HepG2 (cell line): ENCODE data around the gene KDM3B. TPM values are rescaled to one million over a fixed set of nuclear protein-coding genes. Genes with fewer than 3 reads are reported as not detected.

ENCODE experiments used
- ATAC-seq: fragments of 200-7000 bp; cut with Tn5 transposase; 3 replicates; pipeline ENCODE4 v1.9.1; 2020; ENCODE audit warnings: mild to moderate bottlenecking, moderate library complexity
- BruUV-seq: library from RNA; stranded (reverse); fragments of 400-500 nt; replicated peaks from 2 replicates; lab custom pipeline; 2021; lab: Mats Ljungman, UMichigan
- CTCF ChIA-PET: fragments of 300-600 bp; formaldehyde crosslinking; extraction: SDS; loops from one replicate; lab custom pipeline; 2021; ENCODE audit warnings: low total read pairs, inconsistent platforms, low intra/inter-chr PET ratio; lab: Yijun Ruan, JAX
- POLR2A ChIA-PET: fragments of 350-600 bp; sonication (Branson Sonifier 250); formaldehyde crosslinking; loops from one replicate; lab custom pipeline; 2020; ENCODE audit warnings: antibody characterized with exemption, inconsistent platforms; lab: Yijun Ruan, JAX
- DNase-seq: peaks from one replicate; pipeline ENCODE4 v3.0.0-alpha.2; 2015; ENCODE audit warnings: low spot score
- FAIRE-seq: peaks from 3 replicates; lab custom pipeline; 2011; peaks lifted over from hg19 to GRCh38; lab: Jason Lieb, UNC
- H2AFZ ChIP-seq: one replicate; pipeline ENCODE4 v1.6.1; 2011; ENCODE audit warnings: low read length, inconsistent platforms
- H3K27ac ChIP-seq: fragments of 300-600 bp; 3 replicates; pipeline ENCODE4 v1.8.0; 2011; ENCODE audit warnings: mixed run types, mild to moderate bottlenecking, mixed read lengths, low read length, inconsistent platforms; ENCODE audit not compliant: insufficient read depth; ENCODE audit errors: extremely low read length
- H3K27me3 ChIP-seq, 2 experiments: fragments of 200-600 bp in 1 of 2; 2 replicates in 1 of 2; 3 replicates in 1 of 2; pipeline versions ENCODE4 v1.6.0 to v1.8.0; 2011; ENCODE audit warnings: low read length in 2 of 2, mild to moderate bottlenecking in 2 of 2, moderate library complexity in 2 of 2, inconsistent platforms in 1 of 2; ENCODE audit not compliant: insufficient read depth in 2 of 2, control insufficient read depth in 1 of 2
- H3K36me3 ChIP-seq, 2 experiments: fragments of 200-600 bp in 1 of 2; replicated peaks in 1 of 2; 2 replicates in 1 of 2; 3 replicates in 1 of 2; pipeline versions ENCODE4 v1.5.1 to v1.8.0; 2011; ENCODE audit warnings: low read length in 2 of 2, inconsistent platforms in 1 of 2; ENCODE audit not compliant: insufficient read depth in 2 of 2, control insufficient read depth in 1 of 2
- H3K4me1 ChIP-seq: 2 replicates; pipeline ENCODE4 v1.5.1; 2012; ENCODE audit warnings: low read length, inconsistent platforms; ENCODE audit not compliant: insufficient read depth
- H3K4me2 ChIP-seq: 2 replicates; pipeline ENCODE4 v1.6.0; 2011; ENCODE audit warnings: low read depth, low read length, inconsistent platforms
- H3K4me3 ChIP-seq, 3 experiments: fragments of 200-600 bp in 1 of 3; sonication (generic), shearing (Covaris generic) in 1 of 3; replicated peaks in 1 of 3; 2 replicates each; pipeline ENCODE4 v1.5.1; 2011 to 2016; ENCODE audit warnings: low read length in 3 of 3, inconsistent platforms in 2 of 3, low read depth in 2 of 3, mild to moderate bottlenecking in 2 of 3, control low read depth in 1 of 3, mixed read lengths in 1 of 3; ENCODE audit not compliant: insufficient read depth in 1 of 3
- H3K79me2 ChIP-seq: one replicate; pipeline ENCODE4 v1.6.1; 2011; ENCODE audit warnings: low read length, inconsistent platforms; ENCODE audit not compliant: insufficient read depth
- H3K9ac ChIP-seq: 2 replicates; pipeline ENCODE4 v1.6.0; 2011; ENCODE audit warnings: mild to moderate bottlenecking, low read depth, low read length, inconsistent platforms; ENCODE audit not compliant: insufficient read depth
- H3K9me3 ChIP-seq: 2 replicates; pipeline ENCODE4 v1.5.1; 2012; ENCODE audit warnings: mild to moderate bottlenecking, low read length
- H4K20me1 ChIP-seq: 2 replicates; pipeline ENCODE4 v1.6.0; 2011; ENCODE audit warnings: inconsistent platforms, mild to moderate bottlenecking, low read length, moderate library complexity; ENCODE audit not compliant: insufficient read depth
- AGO2 ChIP-seq: fragments of 200-400 bp; formaldehyde crosslinking; optimal IDR thresholded peaks from 2 replicates; pipeline ENCODE3; 2017; ENCODE audit warnings: mild to moderate bottlenecking, low read depth, low read length, moderate library complexity
- CENPBD1 ChIP-seq: sonication (generic); formaldehyde crosslinking; IDR thresholded peaks from 2 replicates; pipeline ENCODE4 v1.8.0; 2022; ENCODE audit warnings: missing genetic modification reagents, low read depth, mild to moderate bottlenecking, borderline replicate concordance
- JDP2 ChIP-seq: sonication (generic); formaldehyde crosslinking; IDR thresholded peaks from 2 replicates; pipeline ENCODE4 v1.8.1; 2022; ENCODE audit warnings: missing genetic modification reagents, borderline replicate concordance
- MTA1 ChIP-seq: sonication (generic); formaldehyde crosslinking; IDR thresholded peaks from 2 replicates; pipeline ENCODE4 v1.4.0; 2020; ENCODE audit warnings: missing genetic modification reagents, mild to moderate bottlenecking, borderline replicate concordance
- RBM39 ChIP-seq: fragments of 200-400 bp; formaldehyde crosslinking; IDR thresholded peaks from one replicate; pipeline ENCODE4 v1.6.1; 2018; ENCODE audit warnings: antibody characterized with exemption, mild to moderate bottlenecking, low read depth, low read length; ENCODE audit not compliant: poor library complexity, severe bottlenecking
- SETDB1 ChIP-seq: sonication (generic); formaldehyde crosslinking; IDR thresholded peaks from 2 replicates; pipeline ENCODE4 v1.5.1; 2020; ENCODE audit warnings: missing genetic modification reagents, mild to moderate bottlenecking, borderline replicate concordance
- SSRP1 ChIP-seq: IDR thresholded peaks from 2 replicates; pipeline ENCODE4 v1.6.1; 2016; ENCODE audit warnings: control low read depth
- U2AF2 ChIP-seq: fragments of 200-400 bp; formaldehyde crosslinking; IDR thresholded peaks from 2 replicates; pipeline ENCODE4 v1.6.1; 2017; ENCODE audit warnings: low read depth, mild to moderate bottlenecking, low read length
- XRCC5 ChIP-seq: fragments of 200-400 bp; formaldehyde crosslinking; optimal IDR thresholded peaks from 2 replicates; pipeline ENCODE3; 2017; ENCODE audit warnings: mild to moderate bottlenecking, low read length
- ZBTB38 ChIP-seq: sonication (generic); formaldehyde crosslinking; IDR thresholded peaks from 2 replicates; pipeline ENCODE4 v1.5.1; 2020; ENCODE audit warnings: mild to moderate bottlenecking, missing genetic modification reagents
- ZBTB7A ChIP-seq: sonication (generic); formaldehyde crosslinking; IDR thresholded peaks from 2 replicates; pipeline ENCODE4 v1.8.0; 2022; ENCODE audit warnings: mild to moderate bottlenecking, missing genetic modification reagents
- ZFP82 ChIP-seq: sonication (generic); formaldehyde crosslinking; IDR thresholded peaks from 2 replicates; pipeline ENCODE4 v1.5.1; 2020; ENCODE audit warnings: mild to moderate bottlenecking, missing genetic modification reagents, borderline replicate concordance
- ZNF331 ChIP-seq: sonication (generic); formaldehyde crosslinking; IDR thresholded peaks from 2 replicates; pipeline ENCODE4 v1.4.0; 2020; ENCODE audit warnings: missing genetic modification reagents
- ZNF34 ChIP-seq: sonication (generic); formaldehyde crosslinking; IDR thresholded peaks from 2 replicates; pipeline ENCODE4 v1.4.0; 2020; ENCODE audit warnings: mild to moderate bottlenecking, missing genetic modification reagents, borderline replicate concordance
- ZNF563 ChIP-seq: sonication (generic); formaldehyde crosslinking; IDR thresholded peaks from 2 replicates; pipeline ENCODE4 v1.8.0; 2022; ENCODE audit warnings: mild to moderate bottlenecking, moderate library complexity, missing genetic modification reagents
- ZNF740 ChIP-seq: sonication (generic); formaldehyde crosslinking; IDR thresholded peaks from 2 replicates; pipeline ENCODE4 v1.4.0; 2020; ENCODE audit warnings: missing genetic modification reagents
- ZNF772 ChIP-seq: sonication (generic); formaldehyde crosslinking; IDR thresholded peaks from 2 replicates; pipeline ENCODE4 v1.5.0; 2020; ENCODE audit warnings: mild to moderate bottlenecking, missing genetic modification reagents
- WGBS: methylation state at CpG from one replicate; pipeline ENCODE4 v1.1.6; 2017; ENCODE audit warnings: low lambda C conversion rate; 5-methylcytosine and 5-hydroxymethylcytosine counted together
- in situ Hi-C: cut with HindIII; loops from 2 replicates; pipeline ENCODE4 v1.10.0; 2017; ENCODE audit warnings: low pct_unique_long_range_greater_than_20kb; ENCODE audit not compliant: extremely low pct_ligation_motif_present
- intact Hi-C: fragments of 100-400 bp; cut with micrococcal nuclease; formaldehyde crosslinking; loops from one replicate; pipeline ENCODE4 v1.10.0; 2022; ENCODE audit not compliant: unreplicated experiment
- polyA plus RNA-seq, 8 experiments: library from polyadenylated mRNA; depleted of rRNA in 3 of 8; stranded (reverse) in 7 of 8; unstranded in 1 of 8; fragments of >200 nt; fragmentation: Illumina TruSeq in 4 of 8; extraction: Trizol in 4 of 8; gene quantifications; 2 replicates each; pipeline versions ENCODE4 v1.2.1 to v1.2.3, GENCODE V29; 2011 to 2016; ENCODE audit warnings: low read depth in 4 of 8, missing spikeins in 1 of 8, mixed read lengths in 1 of 8; ENCODE audit not compliant: insufficient read depth in 1 of 8
- total RNA-seq, 5 experiments: library from RNA; depleted of rRNA; stranded (reverse); fragments of >200 nt; fragmentation: Illumina TruSeq; extraction: Trizol; gene quantifications; 2 replicates each; pipeline ENCODE4 v1.2.3, GENCODE V29; 2016; ENCODE audit warnings: low read depth in 1 of 5
- TF ChIP-seq, protein P1 (sequence below): sonication (generic); formaldehyde crosslinking; IDR thresholded peaks from 2 replicates; pipeline ENCODE4 v1.9.0; 2022; ENCODE audit warnings: missing genetic modification reagents, mild to moderate bottlenecking, borderline replicate concordance
- TF ChIP-seq, protein P2 (sequence below): sonication (generic); formaldehyde crosslinking; IDR thresholded peaks from 2 replicates; pipeline ENCODE4 v1.5.1; 2020; ENCODE audit warnings: mild to moderate bottlenecking, moderate library complexity, missing genetic modification reagents

KDM3B gene
- total and polyA plus RNA-seq, 2 of the 13 experiments (the other 11 are each of a cell fraction or from before 2014, with no cell fraction given), result 19.7 to 34.3 TPM

- 8% methylated on average over 1 of the region's 22 CpGs for WGBS
- ATAC-seq, result peak; percentile 31
- no peak for FAIRE-seq
- Histone ChIP-seq H3K4me3 (peak overlapping the region; percentile 73 to 80 (median 78)), H3K9ac (peak overlapping the region; percentile 99), H3K36me3 (peaks cover 0 to 9% of the 10 kb centered on the region in 2 experiments; a peak in 3 of 5 replicates), H2AFZ (no peak overlapping the region), H3K9me3 (no peaks in the 10 kb centered on the region), H3K27me3 (no peaks in the 10 kb centered on the region; a peak in 1 of 5 replicates), H3K27ac (peak overlapping the region; percentile 99), H3K4me1 (peaks cover 46% of the 10 kb centered on the region), H3K4me2 (peak overlapping the region; percentile 97), H3K79me2 (peaks cover 34% of the 10 kb centered on the region), H4K20me1 (peaks cover 4% of the 10 kb centered on the region; the same call in 1 of the 2 replicates)
- ChIA-PET POLR2A (interaction anchor here (0.6 to 6.4 kb wide), 12 partner anchors 9 to 587 kb away, joined by 3 to 111 read pairs (median 4); partner anchors contain the start of genes BRD8, CDC23, ETF1 and HSPA9), CTCF (interaction anchor here (2.6 kb wide), 1 partner anchor 14 kb away, joined by 14 read pairs; the partner anchor contains the start of gene KDM3B)
- BruUV-seq, result no TSS peak
- DNase-seq, result no peak
- intact Hi-C loops (loop anchor here (2.0 to 10.0 kb wide), 2 partner anchors 14 to 206 kb away; partner anchors contain the start of genes ETF1 and KDM3B), in situ Hi-C loops (no loop called here)
- TF ChIP-seq MTA1 (CRISPR knock-in tag), result 0 out of 2 replicates have a peak, but pooled peaks have one; percentile 12
- 0 out of 2 replicates have a peak, but pooled peaks have one; percentile 27 for TF ChIP-seq ZNF563 (CRISPR knock-in tag)
- 0 out of 2 replicates have a peak, but pooled peaks have one; percentile 1 for TF ChIP-seq SSRP1 (CRISPR knock-in tag)
- TF ChIP-seq ZNF34 (CRISPR knock-in tag), result peak; percentile 22; the same call in 1 of the 2 replicates
- TF ChIP-seq ZBTB38 (CRISPR knock-in tag), result 0 out of 2 replicates have a peak, but pooled peaks have one; percentile 5
- TF ChIP-seq, protein P1, sequence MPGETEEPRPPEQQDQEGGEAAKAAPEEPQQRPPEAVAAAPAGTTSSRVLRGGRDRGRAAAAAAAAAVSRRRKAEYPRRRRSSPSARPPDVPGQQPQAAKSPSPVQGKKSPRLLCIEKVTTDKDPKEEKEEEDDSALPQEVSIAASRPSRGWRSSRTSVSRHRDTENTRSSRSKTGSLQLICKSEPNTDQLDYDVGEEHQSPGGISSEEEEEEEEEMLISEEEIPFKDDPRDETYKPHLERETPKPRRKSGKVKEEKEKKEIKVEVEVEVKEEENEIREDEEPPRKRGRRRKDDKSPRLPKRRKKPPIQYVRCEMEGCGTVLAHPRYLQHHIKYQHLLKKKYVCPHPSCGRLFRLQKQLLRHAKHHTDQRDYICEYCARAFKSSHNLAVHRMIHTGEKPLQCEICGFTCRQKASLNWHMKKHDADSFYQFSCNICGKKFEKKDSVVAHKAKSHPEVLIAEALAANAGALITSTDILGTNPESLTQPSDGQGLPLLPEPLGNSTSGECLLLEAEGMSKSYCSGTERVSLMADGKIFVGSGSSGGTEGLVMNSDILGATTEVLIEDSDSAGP (CRISPR knock-in tag), result peak; percentile 2; the same call in 1 of the 2 replicates
- TF ChIP-seq ZBTB7A (CRISPR knock-in tag), result no peak
- 0 out of 2 replicates have a peak, but pooled peaks have one; percentile 13 for TF ChIP-seq ZFP82 (CRISPR knock-in tag)
- TF ChIP-seq SETDB1, result 0 out of 2 replicates have a peak, but pooled peaks have one; percentile 34
- no peak for TF ChIP-seq U2AF2
- TF ChIP-seq ZNF772, result 0 out of 2 replicates have a peak, but pooled peaks have one; percentile 0
- no peak for TF ChIP-seq ZNF740 (CRISPR knock-in tag)
- TF ChIP-seq RBM39, result peak; percentile 9
- TF ChIP-seq CENPBD1, result 0 out of 2 replicates have a peak, but pooled peaks have one; percentile 51
- TF ChIP-seq, protein P2, sequence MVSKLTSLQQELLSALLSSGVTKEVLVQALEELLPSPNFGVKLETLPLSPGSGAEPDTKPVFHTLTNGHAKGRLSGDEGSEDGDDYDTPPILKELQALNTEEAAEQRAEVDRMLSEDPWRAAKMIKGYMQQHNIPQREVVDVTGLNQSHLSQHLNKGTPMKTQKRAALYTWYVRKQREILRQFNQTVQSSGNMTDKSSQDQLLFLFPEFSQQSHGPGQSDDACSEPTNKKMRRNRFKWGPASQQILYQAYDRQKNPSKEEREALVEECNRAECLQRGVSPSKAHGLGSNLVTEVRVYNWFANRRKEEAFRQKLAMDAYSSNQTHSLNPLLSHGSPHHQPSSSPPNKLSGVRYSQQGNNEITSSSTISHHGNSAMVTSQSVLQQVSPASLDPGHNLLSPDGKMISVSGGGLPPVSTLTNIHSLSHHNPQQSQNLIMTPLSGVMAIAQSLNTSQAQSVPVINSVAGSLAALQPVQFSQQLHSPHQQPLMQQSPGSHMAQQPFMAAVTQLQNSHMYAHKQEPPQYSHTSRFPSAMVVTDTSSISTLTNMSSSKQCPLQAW, result 0 out of 2 replicates have a peak, but pooled peaks have one; percentile 2
- TF ChIP-seq AGO2, result peak; percentile 14
- TF ChIP-seq ZNF331 (CRISPR knock-in tag), result 0 out of 2 replicates have a peak, but pooled peaks have one; percentile 99
- TF ChIP-seq JDP2 (CRISPR knock-in tag), result no peak
- peak; percentile 32 for TF ChIP-seq XRCC5
These were observed 13.9 kb upstream of the KDM3B start for GRCh38 chr5:138338411-138339090.
